Measurements from ENCODE around the gene ARHGEF28.

DNA sequence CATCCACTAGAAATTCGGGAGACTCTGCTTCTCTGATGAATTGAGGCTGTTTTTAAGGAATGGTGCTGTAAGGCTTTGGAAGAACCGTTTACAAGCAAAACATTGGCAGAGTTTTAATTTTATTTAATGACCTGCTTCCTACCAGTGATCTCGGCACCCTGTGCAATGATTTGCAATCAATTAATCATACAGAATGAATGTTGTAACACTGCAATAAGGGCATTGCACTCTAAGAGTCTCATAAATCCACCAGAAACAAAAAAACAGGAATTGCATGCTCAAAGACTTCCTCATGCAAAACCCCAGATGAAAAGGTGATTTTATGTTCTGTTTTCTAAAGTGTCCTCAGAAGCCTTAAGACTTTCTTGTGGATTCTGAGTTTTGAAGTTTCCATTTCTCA lies 295.7 kb downstream of the ARHGEF28 start:
- TF ChIP-seq, protein P1, sequence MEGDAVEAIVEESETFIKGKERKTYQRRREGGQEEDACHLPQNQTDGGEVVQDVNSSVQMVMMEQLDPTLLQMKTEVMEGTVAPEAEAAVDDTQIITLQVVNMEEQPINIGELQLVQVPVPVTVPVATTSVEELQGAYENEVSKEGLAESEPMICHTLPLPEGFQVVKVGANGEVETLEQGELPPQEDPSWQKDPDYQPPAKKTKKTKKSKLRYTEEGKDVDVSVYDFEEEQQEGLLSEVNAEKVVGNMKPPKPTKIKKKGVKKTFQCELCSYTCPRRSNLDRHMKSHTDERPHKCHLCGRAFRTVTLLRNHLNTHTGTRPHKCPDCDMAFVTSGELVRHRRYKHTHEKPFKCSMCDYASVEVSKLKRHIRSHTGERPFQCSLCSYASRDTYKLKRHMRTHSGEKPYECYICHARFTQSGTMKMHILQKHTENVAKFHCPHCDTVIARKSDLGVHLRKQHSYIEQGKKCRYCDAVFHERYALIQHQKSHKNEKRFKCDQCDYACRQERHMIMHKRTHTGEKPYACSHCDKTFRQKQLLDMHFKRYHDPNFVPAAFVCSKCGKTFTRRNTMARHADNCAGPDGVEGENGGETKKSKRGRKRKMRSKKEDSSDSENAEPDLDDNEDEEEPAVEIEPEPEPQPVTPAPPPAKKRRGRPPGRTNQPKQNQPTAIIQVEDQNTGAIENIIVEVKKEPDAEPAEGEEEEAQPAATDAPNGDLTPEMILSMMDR (conservative IDR thresholded peaks at IDR 0.05; ENCODE audit: low read depth, low read length): no peak
- no peak for TF ChIP-seq POLR2A (IDR thresholded peaks at IDR 0.05; ENCODE audit: low read depth, low read length)
- TF ChIP-seq SMC3 (IDR thresholded peaks at IDR 0.05; ENCODE audit: low read depth, low read length): no peak
- TF ChIP-seq NFE2L2 (IDR thresholded peaks at IDR 0.05; ENCODE audit: low read depth, low read length): no peak
- TF ChIP-seq RFX5 (IDR thresholded peaks at IDR 0.05; ENCODE audit: low read depth, low read length): no peak
- TF ChIP-seq RAD21 (IDR thresholded peaks at IDR 0.05; ENCODE audit: low read length): no peak
- TF ChIP-seq BHLHE40 (IDR thresholded peaks at IDR 0.05; ENCODE audit: low read depth, low read length): no peak
- TF ChIP-seq RCOR1 (IDR thresholded peaks at IDR 0.05; ENCODE audit: insufficient replicate concordance, low read length): no peak
- TF ChIP-seq, protein P2, sequence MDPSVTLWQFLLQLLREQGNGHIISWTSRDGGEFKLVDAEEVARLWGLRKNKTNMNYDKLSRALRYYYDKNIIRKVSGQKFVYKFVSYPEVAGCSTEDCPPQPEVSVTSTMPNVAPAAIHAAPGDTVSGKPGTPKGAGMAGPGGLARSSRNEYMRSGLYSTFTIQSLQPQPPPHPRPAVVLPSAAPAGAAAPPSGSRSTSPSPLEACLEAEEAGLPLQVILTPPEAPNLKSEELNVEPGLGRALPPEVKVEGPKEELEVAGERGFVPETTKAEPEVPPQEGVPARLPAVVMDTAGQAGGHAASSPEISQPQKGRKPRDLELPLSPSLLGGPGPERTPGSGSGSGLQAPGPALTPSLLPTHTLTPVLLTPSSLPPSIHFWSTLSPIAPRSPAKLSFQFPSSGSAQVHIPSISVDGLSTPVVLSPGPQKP (IDR thresholded peaks at IDR 0.05; ENCODE audit: borderline replicate concordance, low read depth, low read length): no peak
- TF ChIP-seq MAFK (IDR thresholded peaks at IDR 0.05; ENCODE audit: low read depth, low read length): no peak
- no peak for TF ChIP-seq CEBPB (IDR thresholded peaks at IDR 0.05; ENCODE audit: low read depth, low read length)
- no peak for TF ChIP-seq MXI1 (IDR thresholded peaks at IDR 0.05; ENCODE audit: borderline replicate concordance, low read depth, low read length)
